Tibial artery (tissue), 4 donors: Measurements from ENCODE around the gene COL1A2.

ENCODE experiments used
- DNase-seq, 2 donors: peaks; one replicate each; pipeline ENCODE4 v3.0.0-alpha.2; 2019
- H3K27ac ChIP-seq, 2 donors: fragments of 200-600 bp; sonication (generic) in 1 of 2; 1 replicate in 1 of 2; 2 replicates in 1 of 2; pipeline ENCODE4 v1.5.1; 2018 to 2019; ENCODE audit warnings: mild to moderate bottlenecking in 1 of 2
- H3K27me3 ChIP-seq, 2 donors: fragments of 200-600 bp; sonication (generic) in 1 of 2; one replicate each; pipeline versions ENCODE4 v1.5.1 to v1.6.0; 2016 to 2019
- H3K36me3 ChIP-seq, 3 donors: fragments of 200-600 bp; sonication (generic) in 2 of 3; one replicate each; pipeline ENCODE4 v1.5.1; 2016 to 2019; ENCODE audit warnings: mild to moderate bottlenecking in 2 of 3
- H3K4me1 ChIP-seq, 4 donors: fragments of 200-600 bp; sonication (generic) in 2 of 4; 1 replicate in 3 of 4; 2 replicates in 1 of 4; pipeline ENCODE4 v1.5.1; 2016 to 2019
- H3K4me3 ChIP-seq, 2 donors: fragments of 200-600 bp; sonication (generic) in 1 of 2; 1 replicate in 1 of 2; 2 replicates in 1 of 2; pipeline ENCODE4 v1.5.1; 2018 to 2019; ENCODE audit warnings: mild to moderate bottlenecking in 2 of 2
- H3K9me3 ChIP-seq, 3 donors: fragments of 200-600 bp; sonication (generic) in 1 of 3; one replicate each; pipeline ENCODE4 v1.5.1; 2016 to 2019
- intact Hi-C: fragments of 100-400 bp; cut with DNase I; formaldehyde crosslinking; loops from one replicate; pipeline ENCODE4 v1.15.0; 2023; ENCODE audit warnings: low total_unique reads
- TF ChIP-seq, protein P1 (sequence below), 2 experiments: fragments of 200-600 bp in 1 of 2; fragments of 450-650 bp in 1 of 2; IDR thresholded peaks; one replicate each; pipeline ENCODE4 v1.5.1; 2017 to 2019; ENCODE audit warnings: antibody characterized with exemption in 2 of 2, mild to moderate bottlenecking in 1 of 2, moderate library complexity in 1 of 2

The COL1A2 gene

GRCh38 chr7:94352887-94353286 is 41.8 kb upstream of the COL1A2 start:
- Histone ChIP-seq H3K4me1 (peaks cover 0 to 32% (median 9%) of the 10 kb centered on the region in 4 donors), H3K27ac (no peak overlapping the region), H3K27me3 (no peaks in the 10 kb centered on the region), H3K4me3 (no peak overlapping the region), H3K36me3 (no peaks in the 10 kb centered on the region), H3K9me3 (no peaks in the 10 kb centered on the region)
- intact Hi-C loops = no loop called here
- no peak for DNase-seq
- TF ChIP-seq, protein P1, sequence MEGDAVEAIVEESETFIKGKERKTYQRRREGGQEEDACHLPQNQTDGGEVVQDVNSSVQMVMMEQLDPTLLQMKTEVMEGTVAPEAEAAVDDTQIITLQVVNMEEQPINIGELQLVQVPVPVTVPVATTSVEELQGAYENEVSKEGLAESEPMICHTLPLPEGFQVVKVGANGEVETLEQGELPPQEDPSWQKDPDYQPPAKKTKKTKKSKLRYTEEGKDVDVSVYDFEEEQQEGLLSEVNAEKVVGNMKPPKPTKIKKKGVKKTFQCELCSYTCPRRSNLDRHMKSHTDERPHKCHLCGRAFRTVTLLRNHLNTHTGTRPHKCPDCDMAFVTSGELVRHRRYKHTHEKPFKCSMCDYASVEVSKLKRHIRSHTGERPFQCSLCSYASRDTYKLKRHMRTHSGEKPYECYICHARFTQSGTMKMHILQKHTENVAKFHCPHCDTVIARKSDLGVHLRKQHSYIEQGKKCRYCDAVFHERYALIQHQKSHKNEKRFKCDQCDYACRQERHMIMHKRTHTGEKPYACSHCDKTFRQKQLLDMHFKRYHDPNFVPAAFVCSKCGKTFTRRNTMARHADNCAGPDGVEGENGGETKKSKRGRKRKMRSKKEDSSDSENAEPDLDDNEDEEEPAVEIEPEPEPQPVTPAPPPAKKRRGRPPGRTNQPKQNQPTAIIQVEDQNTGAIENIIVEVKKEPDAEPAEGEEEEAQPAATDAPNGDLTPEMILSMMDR (IDR thresholded peaks at IDR 0.05) = no peak

GRCh38 chr7:94354953-94355352 is 39.7 kb upstream of the COL1A2 start:
- Histone ChIP-seq H3K27me3 (no peaks in the 10 kb centered on the region), H3K9me3 (no peaks in the 10 kb centered on the region), H3K4me1 (peaks cover 0 to 22% (median 8%) of the 10 kb centered on the region in 4 donors), H3K36me3 (no peaks in the 10 kb centered on the region), H3K27ac (peak overlapping the region; percentile 43 to 62), H3K4me3 (no peak overlapping the region)
- TF ChIP-seq, protein P1 (IDR thresholded peaks at IDR 0.05) = no peak
- intact Hi-C loops = no loop called here
- DNase-seq = no peak

- DNase-seq = no peak
- H3K4me3 ChIP-seq = no peak overlapping the region
- H3K27me3 ChIP-seq = no peaks in the 10 kb centered on the region
- no peaks in the 10 kb centered on the region for H3K36me3 ChIP-seq
- H3K9me3 ChIP-seq = no peaks in the 10 kb centered on the region
- H3K4me1 ChIP-seq = peaks cover 0 to 22% (median 8%) of the 10 kb centered on the region in 4 donors
- TF ChIP-seq, protein P1 (IDR thresholded peaks at IDR 0.05) = no peak
- H3K27ac ChIP-seq = peak overlapping the region; percentile 43 to 62
- intact Hi-C loops = no loop called here
These were observed 39.2 kb upstream of the COL1A2 start for GRCh38 chr7:94355454-94355853.

DNA sequence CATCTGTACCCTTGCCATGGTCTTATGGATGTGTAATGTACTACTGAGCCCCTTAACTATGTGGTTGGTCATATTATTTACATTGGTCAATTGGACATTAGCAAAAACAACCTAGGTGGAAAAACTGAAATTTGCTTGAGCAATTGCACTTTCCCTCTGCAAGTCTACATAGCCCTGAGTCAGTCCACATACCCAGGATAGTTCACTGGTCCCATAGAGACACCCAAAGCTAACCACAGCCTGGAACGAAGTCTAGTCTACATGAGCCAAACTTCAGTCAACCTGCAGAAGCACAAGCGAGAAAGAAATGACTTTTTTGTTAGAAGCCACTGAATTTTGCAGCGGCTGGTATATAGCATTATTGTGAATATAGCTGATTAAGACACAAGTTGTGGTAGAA is 37.6 kb upstream of the COL1A2 start:
- no peaks in the 10 kb centered on the region for H3K9me3 ChIP-seq
- no peaks in the 10 kb centered on the region for H3K27me3 ChIP-seq
- DNase-seq = no peak
- TF ChIP-seq, protein P1 (IDR thresholded peaks at IDR 0.05) = no peak
- intact Hi-C loops = no loop called here
- H3K4me1 ChIP-seq = peaks cover 0 to 22% (median 8%) of the 10 kb centered on the region in 4 donors
- H3K4me3 ChIP-seq = no peak overlapping the region
- H3K27ac ChIP-seq = no peak overlapping the region
- H3K36me3 ChIP-seq = no peaks in the 10 kb centered on the region

DNA sequence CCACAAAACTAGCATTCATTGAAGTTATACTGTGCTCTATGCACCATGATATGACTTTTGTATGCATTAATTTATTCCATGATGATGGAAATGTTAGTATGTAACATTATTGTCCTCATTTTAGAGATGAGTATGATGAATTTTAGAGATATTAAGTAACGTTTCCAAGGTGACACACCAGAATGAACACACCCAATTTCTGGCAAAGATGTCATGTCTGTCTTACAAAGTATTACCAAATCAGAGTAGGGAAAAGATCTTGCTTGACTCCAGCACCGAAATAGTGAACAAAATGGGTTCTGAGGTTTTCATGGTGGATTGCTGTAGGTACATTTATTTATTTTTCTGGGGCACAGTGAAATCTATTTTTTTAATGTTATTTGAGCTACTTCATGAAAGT is 33.8 kb upstream of the COL1A2 start:
- TF ChIP-seq, protein P1 (IDR thresholded peaks at IDR 0.05) = no peak
- intact Hi-C loops = no loop called here
- H3K27ac ChIP-seq = no peak overlapping the region
- no peaks in the 10 kb centered on the region for H3K9me3 ChIP-seq
- H3K4me3 ChIP-seq = no peak overlapping the region
- H3K36me3 ChIP-seq = no peaks in the 10 kb centered on the region
- no peak for DNase-seq
- peaks cover 0 to 20% (median 4%) of the 10 kb centered on the region in 4 donors for H3K4me1 ChIP-seq
- no peaks in the 10 kb centered on the region for H3K27me3 ChIP-seq

DNA sequence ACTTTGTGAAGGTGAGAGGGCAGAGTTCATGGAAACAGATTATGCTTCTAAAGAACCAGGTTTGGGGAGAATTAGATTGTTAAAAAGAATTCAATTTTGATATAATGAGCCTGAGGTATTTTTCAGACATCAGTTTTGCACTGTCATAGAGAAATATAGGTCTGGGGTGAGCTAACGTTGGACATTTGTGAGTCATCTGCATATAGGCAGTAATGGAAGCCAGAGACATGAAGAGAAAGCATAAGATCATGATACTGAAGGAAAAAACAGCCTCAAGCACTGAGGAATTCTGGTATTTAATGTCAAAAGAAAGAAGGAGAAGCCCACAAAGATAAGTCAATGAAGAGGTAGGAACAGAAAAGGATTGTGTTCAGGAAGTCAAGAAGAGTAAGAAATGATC is 32.4 kb upstream of the COL1A2 start:
- intact Hi-C loops = no loop called here
- H3K4me3 ChIP-seq = no peak overlapping the region
- no peaks in the 10 kb centered on the region for H3K27me3 ChIP-seq
- TF ChIP-seq, protein P1 (IDR thresholded peaks at IDR 0.05) = no peak
- H3K36me3 ChIP-seq = no peaks in the 10 kb centered on the region
- H3K4me1 ChIP-seq = peaks cover 0 to 24% (median 6%) of the 10 kb centered on the region in 4 donors
- H3K27ac ChIP-seq = no peak overlapping the region
- no peaks in the 10 kb centered on the region for H3K9me3 ChIP-seq
- DNase-seq = no peak
